AG04449 (cell line): ENCODE results near the gene EMCN.

Experiments used
- CTCF ChIA-PET: fragments of 350-600 bp; formaldehyde crosslinking; extraction: SDS; loops from one replicate; lab custom pipeline; 2021; ENCODE audit warnings: antibody characterized with exemption; lab: Yijun Ruan, JAX
- POLR2A ChIA-PET: fragments of 400-600, 350-600 bp; formaldehyde crosslinking; extraction: SDS; loops from one replicate; lab custom pipeline; 2020; ENCODE audit warnings: antibody characterized with exemption, inconsistent platforms; lab: Yijun Ruan, JAX
- DNase-seq: peaks from one replicate; pipeline ENCODE4 v3.0.0-alpha.2; 2010; ENCODE audit warnings: low read depth, low spot score
- H3K4me3 ChIP-seq: 2 replicates; pipeline ENCODE4 v1.5.1; 2011; ENCODE audit warnings: low read depth, mild to moderate bottlenecking, control low read depth, low read length
- TF ChIP-seq, protein P1 (sequence below): IDR thresholded peaks from one replicate; pipeline ENCODE4 v1.5.1; 2011; ENCODE audit warnings: mild to moderate bottlenecking, moderate library complexity, low read length, control low read depth, inconsistent platforms; ENCODE audit not compliant: insufficient read depth; ENCODE audit errors: missing control alignments

EMCN gene, protein sequence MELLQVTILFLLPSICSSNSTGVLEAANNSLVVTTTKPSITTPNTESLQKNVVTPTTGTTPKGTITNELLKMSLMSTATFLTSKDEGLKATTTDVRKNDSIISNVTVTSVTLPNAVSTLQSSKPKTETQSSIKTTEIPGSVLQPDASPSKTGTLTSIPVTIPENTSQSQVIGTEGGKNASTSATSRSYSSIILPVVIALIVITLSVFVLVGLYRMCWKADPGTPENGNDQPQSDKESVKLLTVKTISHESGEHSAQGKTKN

DNA sequence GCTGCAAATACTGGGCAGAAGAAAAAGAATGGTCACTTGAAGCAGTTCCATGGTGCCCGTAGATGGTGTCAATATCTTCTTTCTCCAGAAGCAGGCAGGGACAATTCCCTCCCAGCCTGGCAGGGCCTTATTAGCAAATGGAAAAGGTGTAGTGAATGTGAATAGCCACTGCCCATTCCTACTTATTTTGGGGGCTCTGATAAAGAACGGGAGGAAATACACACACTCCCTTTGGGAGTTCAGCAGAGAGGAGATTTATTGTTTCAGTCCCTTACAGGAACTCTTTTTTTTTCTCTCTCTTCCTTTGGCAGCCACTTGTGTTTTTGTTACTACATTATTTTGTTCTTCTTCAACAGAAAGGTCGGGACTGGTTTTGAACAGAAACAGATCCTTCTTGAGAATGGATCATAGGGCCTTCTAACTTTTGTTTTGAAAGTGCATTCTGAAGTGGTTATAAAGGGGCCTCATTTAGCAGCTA lies at the start of gene EMCN:
EMCN (minus strand) TSS at position 159 of the 478 bp plus-strand sequence; CDS start at position 51, 108 bp downstream.
- ChIA-PET CTCF (no interaction called here), POLR2A (no interaction called here)
- TF ChIP-seq, protein P1, sequence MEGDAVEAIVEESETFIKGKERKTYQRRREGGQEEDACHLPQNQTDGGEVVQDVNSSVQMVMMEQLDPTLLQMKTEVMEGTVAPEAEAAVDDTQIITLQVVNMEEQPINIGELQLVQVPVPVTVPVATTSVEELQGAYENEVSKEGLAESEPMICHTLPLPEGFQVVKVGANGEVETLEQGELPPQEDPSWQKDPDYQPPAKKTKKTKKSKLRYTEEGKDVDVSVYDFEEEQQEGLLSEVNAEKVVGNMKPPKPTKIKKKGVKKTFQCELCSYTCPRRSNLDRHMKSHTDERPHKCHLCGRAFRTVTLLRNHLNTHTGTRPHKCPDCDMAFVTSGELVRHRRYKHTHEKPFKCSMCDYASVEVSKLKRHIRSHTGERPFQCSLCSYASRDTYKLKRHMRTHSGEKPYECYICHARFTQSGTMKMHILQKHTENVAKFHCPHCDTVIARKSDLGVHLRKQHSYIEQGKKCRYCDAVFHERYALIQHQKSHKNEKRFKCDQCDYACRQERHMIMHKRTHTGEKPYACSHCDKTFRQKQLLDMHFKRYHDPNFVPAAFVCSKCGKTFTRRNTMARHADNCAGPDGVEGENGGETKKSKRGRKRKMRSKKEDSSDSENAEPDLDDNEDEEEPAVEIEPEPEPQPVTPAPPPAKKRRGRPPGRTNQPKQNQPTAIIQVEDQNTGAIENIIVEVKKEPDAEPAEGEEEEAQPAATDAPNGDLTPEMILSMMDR = no peak
- no peak for DNase-seq
- no peak within 1 kb of the TSS for H3K4me3 ChIP-seq

DNA sequence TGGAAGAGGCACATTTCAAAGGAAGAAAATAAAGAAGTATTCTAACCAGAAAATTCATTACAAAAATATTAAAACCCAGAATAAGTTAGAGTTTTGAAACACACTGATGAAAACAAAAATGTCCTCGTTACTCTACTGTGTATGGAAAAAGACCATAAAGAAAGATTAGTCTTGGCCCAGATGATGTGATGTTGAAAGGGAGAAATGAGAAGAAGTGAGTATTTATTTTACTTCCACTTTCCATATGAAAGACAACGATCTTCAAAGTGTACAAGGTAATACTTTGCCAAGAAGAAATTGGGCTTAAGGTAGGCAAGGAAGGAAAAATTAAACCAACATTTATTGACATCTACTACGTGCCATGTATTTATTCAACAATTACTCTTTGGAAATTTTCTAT lies 48.6 kb upstream of the EMCN start:
- TF ChIP-seq, protein P1 = no peak
- ChIA-PET POLR2A (no interaction called here), CTCF (no interaction called here)
- H3K4me3 ChIP-seq = no peak overlapping the region
- DNase-seq = no peak

- TF ChIP-seq, protein P1 = no peak
- ChIA-PET POLR2A (no interaction called here), CTCF (no interaction called here)
- DNase-seq = no peak
- H3K4me3 ChIP-seq = no peak overlapping the region
Observed at GRCh38 chr4:100557306-100557705, 39.5 kb upstream of the EMCN start.

DNA sequence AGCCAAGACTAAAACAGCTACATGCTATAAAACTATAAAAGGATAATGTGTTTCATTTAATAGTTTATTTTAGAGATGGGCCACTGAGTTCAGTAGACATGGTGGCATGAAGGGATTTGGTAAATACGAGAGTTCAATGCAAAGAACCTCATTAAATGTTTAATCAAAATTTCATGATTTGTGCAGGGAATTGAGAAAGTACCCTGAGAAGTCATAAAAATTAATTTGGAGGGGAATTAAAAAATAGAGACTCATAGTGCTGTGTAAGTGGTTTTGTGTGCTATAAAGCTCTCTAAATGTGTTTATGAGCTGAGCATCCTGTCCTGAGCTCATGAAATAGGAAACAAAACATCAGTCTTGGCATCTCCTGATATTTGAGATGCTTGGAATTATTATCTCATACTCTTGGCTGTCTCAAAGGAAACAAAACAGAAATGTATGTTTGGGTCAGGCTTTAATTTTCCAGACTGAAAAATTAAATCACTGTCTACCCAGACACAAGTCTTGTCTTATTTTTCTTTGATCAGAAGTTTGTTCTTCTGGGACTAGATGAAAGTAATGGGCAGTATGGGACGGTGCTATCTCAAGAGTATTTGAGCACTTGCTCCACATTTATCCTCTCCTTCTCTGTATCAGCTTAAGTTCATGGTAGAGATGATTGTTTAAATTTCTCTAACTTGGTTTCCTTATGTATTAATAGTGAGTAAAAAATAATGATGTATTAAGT lies 38.0 kb upstream of the EMCN start:
- ChIA-PET CTCF (no interaction called here), POLR2A (no interaction called here)
- no peak for DNase-seq
- TF ChIP-seq, protein P1 = no peak
- H3K4me3 ChIP-seq = no peak overlapping the region

DNA sequence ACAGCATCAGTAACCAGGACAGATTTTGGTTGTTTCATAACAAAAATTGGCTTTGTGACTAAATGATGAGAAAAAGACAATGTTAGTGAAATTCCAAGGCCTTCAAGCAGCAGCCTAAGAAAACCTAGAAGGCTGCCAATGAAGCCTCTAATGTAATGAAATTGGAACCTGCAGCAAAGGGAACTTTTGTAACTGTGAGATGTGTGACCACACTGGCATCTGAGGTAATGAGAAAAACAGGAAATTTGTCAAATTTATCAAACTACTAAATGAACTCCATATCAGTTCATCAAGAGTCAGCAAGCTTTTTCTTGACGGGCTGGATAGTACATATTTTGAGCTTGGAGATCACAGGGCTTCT lies 30.4 kb upstream of the EMCN start:
- TF ChIP-seq, protein P1 = no peak
- ChIA-PET CTCF (no interaction called here), POLR2A (no interaction called here)
- DNase-seq = no peak
- H3K4me3 ChIP-seq = no peak overlapping the region

GRCh38 chr4:100547541-100548199 lies 29.8 kb upstream of the EMCN start:
- TF ChIP-seq, protein P1 = no peak
- ChIA-PET CTCF (no interaction called here), POLR2A (no interaction called here)
- H3K4me3 ChIP-seq = no peak overlapping the region
- DNase-seq = no peak
